ENCODE results near the gene USP30.

Gene USP30

DNA sequence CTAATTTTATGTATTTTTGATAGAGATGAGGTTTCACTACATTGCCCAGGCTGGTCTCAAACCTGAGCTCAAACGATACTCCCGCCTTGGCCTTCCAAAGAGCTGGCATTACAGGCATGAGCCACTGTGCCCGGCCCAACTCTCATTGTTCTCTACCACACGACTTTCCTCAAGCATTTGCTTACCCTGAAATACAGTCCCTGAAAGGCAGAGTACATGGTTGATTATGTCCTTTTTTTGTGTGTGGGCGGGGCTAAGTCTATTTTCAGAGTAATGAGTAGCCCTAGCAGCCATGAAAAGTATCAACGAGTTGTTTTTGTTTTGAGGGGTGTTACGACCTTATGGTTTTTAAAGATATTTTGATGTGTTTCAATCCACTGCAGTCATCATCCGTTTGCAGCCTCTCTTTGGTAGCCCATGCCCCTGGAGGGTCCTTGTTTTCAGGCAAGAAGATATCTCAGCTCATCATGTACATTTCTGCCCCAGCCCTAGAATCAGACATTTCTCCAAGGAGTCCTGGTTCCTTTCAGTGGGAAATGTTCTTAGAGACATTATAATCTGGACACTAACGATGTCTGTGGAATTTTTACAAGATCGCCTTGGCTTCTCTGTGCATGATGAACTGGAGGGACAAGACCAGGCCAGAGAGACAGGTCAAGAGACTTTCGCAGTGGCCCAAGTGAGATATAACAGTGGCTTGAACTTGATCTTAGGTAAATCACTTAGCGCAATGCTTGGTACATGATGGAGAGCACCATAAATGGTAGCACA is 72.7 kb downstream of the USP30 start:
- no peak for DNase-seq (ENCODE audit: low read depth in 4 of 4, low spot score in 1 of 4)

DNA sequence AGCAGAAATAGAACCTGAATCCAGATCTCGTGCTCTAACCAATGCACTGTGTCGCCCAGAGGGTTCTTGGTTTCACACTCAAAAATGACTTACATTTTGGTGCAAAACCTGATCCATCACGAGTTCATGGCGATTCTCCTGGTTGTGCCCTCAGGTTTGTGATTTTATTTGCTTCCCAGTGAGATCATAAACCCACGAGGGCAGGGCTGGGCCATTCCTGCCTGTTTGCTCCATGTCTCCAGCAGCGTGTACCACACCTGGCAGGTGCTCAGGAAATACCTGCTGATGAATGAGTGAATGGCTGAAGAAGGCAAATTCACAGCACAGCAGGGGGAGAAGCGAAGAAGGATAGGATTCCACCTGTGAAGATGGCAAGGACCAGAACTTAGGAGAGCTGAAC is 73.4 kb downstream of the USP30 start:
- DNase-seq (ENCODE audit: low read depth in 4 of 4, low spot score in 1 of 4) = no peak

DNA sequence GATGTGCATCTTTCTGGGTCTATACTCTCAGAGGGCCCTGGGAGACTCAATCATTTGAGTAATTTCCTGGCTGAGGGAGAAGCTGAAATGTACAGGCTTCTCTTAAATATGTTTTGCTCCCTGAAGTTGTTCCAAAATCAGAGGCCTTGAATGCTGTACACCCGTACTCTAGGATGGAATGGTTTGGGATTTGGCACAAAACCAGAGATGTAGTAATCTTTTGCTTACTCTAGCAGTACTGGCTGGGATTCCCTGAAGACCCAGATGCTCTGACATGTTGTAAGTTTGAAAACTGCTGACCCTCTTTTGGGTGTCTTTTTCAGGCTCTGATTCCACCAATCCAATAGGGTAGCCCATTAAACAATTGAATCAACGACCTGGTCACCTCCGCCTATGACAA is 74.4 kb downstream of the USP30 start:
- no peak for DNase-seq (ENCODE audit: low read depth in 4 of 4, low spot score in 1 of 4)

DNA sequence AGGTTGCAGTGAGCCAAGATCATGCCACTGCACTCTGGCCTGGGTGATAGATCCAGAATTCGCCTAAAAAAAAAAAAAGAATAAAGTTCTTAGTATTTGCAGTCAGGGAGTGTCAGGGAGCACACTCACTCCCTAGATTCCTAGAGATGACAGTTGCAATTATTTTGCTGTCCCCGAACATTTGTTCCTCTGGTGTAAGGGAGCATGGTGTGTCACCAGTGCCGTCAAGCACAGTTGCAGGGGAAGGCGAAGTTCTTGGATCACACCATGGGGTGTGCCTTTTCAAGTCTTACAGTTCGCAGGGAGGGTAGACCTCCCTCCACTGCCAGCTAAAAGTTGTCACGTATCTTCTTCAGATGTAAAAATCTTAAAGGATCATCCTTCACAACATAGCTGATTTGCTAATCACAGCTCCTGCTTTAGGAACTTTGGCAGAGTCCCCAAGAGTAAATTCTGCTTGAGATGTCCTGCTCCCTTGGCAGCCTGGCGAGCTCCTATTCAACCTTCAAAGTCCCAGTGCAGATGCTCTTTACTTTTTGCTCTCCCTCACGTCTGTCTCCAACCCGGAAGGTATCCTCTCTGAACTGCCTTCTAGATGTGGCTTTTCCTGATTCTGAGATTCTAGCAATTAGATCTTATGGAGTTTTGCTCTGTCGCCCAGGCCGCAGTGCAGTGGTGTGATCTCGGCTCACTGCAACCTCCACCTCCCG is 75.3 kb downstream of the USP30 start:
- no peak for DNase-seq (ENCODE audit: low read depth in 4 of 4, low spot score in 1 of 4)

DNA sequence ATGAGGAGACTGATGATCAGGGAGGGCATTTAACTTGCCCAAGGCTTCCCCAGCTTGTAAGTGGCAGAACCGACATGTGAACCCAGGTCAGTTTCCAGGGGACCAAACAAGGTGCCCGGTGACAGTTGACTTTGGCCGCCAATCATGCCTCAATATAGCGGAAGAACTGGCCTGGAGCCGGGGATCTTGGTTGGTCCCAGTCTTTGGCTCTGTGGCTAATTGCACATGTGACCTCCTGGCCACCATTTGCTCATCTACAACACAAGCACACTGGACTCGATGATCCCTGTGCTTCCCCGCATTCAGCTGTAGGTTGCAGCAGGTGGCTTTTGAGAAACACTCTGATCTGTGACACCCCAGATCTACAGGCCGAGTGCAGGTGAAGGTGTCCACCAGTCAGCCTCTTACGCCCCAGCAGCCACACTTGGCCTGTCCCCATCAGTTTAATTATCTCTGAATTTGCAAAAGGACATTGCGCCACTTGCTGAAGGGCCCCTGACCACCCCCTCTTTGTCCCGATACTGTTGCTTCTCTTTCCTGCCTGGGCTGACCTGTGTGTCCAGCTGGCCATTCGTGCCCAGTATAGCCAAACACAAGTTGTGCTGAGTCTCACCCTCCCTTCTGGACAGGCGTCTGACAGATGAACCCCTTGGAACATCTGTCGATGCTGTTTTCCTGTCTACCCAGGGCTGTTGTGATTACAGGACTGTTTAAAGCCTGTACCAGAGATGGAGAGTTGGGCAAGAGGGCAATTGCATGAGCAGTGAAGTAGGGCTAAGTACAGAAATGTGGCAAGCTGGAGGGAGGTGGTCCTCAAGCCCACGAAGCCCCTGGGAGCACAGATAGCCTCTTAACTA is 78.1 kb downstream of the USP30 start:
- DNase-seq (ENCODE audit: low read depth in 4 of 4, low spot score in 1 of 4) = no peak

DNA sequence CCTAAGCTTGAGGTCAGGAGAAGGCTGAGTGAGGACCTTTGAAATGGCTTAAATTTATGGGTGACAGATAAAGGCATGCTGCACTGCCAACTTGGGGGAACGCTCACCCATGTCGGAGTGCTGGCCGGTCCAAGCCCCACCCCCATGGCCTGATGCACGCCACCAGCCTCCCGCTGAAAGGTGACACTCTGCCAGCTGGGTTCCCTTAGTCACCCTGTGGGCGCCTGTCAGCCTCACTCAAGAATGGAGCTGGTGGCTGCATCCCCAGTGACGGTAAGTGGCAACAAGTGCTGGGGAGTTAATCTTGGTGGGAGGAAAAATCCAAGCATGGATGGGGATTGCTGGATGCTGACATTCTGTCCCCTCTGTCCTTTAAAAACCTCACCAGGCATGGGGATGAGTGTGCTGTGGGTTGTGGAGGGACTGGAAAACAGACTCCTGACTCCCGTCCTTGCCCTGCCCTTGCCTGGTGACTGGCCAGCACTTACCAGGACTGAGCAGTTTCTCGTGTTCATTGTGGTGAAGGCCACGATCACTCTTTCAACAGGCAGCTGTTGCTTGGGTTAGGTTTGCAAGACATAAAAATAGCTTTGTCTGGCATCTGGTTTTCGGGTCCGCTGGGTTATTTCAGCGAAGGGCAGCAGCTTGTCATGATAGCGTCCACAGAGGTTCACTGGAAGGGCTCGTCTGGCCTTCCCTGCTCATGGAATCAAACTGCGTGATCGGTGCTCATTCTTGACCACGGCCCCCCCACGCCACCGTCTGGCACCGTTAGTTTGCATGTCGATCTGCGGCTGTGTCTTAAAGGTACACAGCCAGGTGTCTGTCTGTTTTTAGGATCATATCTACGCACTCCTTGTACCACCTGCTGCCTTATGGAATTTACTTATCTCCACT is 79.0 kb downstream of the USP30 start:
- no peak for DNase-seq (ENCODE audit: low read depth in 4 of 4, low spot score in 1 of 4)

DNA sequence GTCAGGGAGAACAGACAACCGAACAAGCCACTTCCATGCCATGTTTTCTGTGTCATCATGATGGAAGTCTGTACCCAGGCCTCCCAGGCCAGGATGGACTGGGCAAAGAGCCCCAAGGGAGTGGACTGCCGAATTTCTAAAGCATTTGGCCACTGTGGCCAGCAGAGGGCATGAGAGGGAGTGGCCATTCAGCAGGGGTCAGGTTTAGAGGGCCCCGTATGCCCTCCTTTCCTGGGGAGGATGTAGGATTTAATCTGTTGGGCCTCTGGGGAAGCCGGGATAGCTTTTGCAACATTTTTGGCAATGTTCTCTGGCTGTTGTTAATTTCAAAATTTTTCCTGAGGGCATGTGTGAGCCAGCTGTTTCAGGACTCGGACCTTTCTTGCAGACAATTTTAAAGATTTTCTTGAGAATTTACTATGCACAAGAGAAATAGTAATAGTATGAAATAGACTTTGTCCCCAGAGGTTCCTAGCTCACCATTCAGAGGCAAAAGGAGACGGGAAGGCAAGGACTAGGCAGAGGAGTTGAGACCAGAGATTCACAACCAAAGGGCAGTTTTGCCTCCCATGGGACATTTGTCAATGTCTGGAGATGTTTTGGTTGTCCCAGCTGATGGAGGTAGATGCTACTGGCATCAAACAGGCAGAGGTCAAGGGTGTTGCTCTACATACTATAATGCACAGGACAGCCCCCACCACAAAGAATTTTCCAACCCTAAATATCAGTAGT is 82.0 kb downstream of the USP30 start:
- DNase-seq (ENCODE audit: low read depth in 4 of 4, low spot score in 1 of 4) = no peak

DNA sequence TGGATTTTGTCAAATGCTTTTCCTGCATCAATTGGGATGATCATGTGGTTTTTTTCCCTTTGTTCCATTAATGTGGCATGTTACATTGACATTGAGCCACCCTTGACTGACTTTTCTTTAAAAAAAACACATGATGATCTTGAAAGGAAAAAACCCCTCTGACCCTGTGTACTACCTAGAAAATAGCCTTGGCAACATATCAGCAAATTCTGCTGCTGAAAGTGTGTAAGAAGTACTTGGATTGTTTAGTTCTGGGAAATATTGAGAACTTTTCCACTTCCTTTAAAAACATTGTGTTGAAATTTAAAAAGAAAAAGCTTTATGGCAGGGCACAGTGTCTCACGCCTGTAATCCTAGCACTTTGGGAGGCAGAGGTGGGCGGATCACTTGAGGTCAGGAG is 84.7 kb downstream of the USP30 start:
- DNase-seq (ENCODE audit: low read depth in 4 of 4, low spot score in 1 of 4) = no peak
